ENCODE results near the gene SLC2A6. TPM values are rescaled to one million over a fixed set of nuclear protein-coding genes. Genes with fewer than 3 reads are reported as not detected.

The SLC2A6 gene
- total RNA-seq, 3 donors from 2014 or later, result 1.8 to 2.0 (median 1.8) TPM

DNA sequence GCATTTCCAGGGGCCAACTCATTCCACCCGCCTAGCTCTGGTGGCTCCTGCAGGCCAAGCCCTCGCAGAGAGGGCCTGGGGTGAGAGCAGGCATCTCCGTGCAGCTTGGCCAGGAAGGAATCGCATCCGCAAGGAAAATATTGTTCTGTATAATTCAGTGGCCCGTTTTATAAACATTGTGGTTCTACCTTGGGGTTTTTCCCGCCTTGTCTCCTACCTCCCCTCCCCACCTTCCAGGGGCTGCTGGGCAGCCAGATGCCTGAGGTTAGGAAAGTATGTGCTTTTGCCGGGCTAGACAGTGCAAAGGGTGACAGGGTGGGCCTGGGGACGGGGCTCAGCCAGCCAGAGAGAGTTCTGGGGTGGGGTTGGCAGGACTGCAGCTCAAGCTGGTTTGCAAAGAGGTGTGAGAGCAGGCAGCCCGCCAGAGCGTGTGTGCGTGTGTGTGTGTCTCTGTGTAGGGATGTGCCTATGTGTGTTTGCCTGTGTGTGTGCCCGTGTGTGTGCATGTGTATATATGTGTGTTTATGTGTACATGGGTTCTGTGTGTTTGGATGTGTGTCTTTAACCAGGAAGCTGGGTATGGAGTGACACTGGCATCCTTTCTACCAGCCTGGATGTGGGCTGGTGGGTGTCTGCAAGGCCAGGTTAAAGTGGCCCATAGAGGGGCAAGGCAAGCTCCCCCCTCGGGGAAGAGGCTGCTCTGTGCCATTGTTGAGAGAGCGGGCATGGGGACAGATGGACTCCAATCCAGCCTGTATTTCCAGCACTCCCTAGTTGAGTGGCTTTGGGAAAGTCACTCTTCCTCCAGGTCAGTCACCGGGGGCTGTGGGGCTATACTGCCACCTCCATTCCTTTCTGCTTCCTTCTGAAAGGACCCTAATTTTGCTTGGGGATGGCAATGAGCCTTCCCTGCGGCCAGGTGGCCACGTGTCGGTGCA is 10.6 kb upstream of the SLC2A6 start:
- no peak for TF ChIP-seq POLR2AphosphoS5 (IDR thresholded peaks at IDR 0.05)
- no peak for TF ChIP-seq POLR2A (IDR thresholded peaks at IDR 0.05)
- TF ChIP-seq CTCF (IDR thresholded peaks at IDR 0.05), result no peak
- Histone ChIP-seq H3K9me3 (no peaks in the 10 kb centered on the region), H3K36me3 (no peaks in the 10 kb centered on the region), H3K4me1 (no peaks in the 10 kb centered on the region), H3K27ac (no peak overlapping the region), H3K27me3 (peaks cover 0 to 12% of the 10 kb centered on the region in 2 donors), H3K4me3 (no peak overlapping the region)
- DNase-seq (ENCODE audit: low spot score in 2 of 2), result no peak
- intact Hi-C loops (cut with DNase I; ENCODE audit: low total_unique reads), result loop anchor here (10.0 kb wide), 1 partner anchor 85 kb away; no protein-coding TSS in a partner anchor

DNA sequence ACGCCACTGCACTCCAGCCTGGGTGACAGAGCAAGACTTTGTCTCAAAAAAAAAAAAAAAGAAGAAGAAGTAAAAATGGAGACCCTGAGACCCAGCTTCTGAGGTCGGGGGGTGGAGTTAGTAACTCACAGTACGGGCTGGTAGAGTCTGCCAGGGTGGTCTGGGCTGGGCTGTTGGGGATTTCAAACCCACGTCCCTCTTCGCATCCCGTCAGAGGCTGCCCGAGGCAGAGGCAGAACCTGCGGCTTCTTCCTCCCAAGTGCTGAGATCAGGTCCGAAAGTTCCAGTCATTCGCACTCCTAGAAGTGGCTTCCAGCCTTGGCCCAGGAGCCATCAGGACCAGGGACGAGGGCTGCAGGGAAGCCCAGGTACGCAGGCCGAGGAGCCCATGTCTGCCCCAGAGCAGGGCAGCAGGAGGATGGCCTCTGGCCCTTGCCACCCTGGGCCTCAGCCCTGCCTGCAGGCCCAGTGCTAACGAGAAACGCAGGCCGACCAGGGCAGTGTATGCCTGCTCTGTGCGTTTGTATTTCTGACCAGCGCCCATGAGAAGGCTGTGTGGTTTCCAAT is 9.9 kb upstream of the SLC2A6 start:
- H3K9me3 ChIP-seq, result no peaks in the 10 kb centered on the region
- peaks cover 0 to 12% of the 10 kb centered on the region in 2 donors for H3K27me3 ChIP-seq
- H3K4me3 ChIP-seq, result no peak overlapping the region
- no peak for DNase-seq (ENCODE audit: low spot score in 2 of 2)
- intact Hi-C loops (cut with DNase I; ENCODE audit: low total_unique reads), result loop anchor here (10.0 kb wide), 1 partner anchor 84 kb away; no protein-coding TSS in a partner anchor
- no peaks in the 10 kb centered on the region for H3K36me3 ChIP-seq
- no peaks in the 10 kb centered on the region for H3K4me1 ChIP-seq
- H3K27ac ChIP-seq, result no peak overlapping the region
- TF ChIP-seq POLR2A (IDR thresholded peaks at IDR 0.05) (no peak), POLR2AphosphoS5 (IDR thresholded peaks at IDR 0.05) (no peak), CTCF (IDR thresholded peaks at IDR 0.05) (no peak)

GRCh38 chr9:133487331-133487725 is 8.4 kb upstream of the SLC2A6 start:
- Histone ChIP-seq H3K9me3 (no peaks in the 10 kb centered on the region), H3K27ac (peak overlapping the region in 1 of 2 donors; percentile 55), H3K4me1 (no peaks in the 10 kb centered on the region), H3K36me3 (no peaks in the 10 kb centered on the region), H3K4me3 (no peak overlapping the region), H3K27me3 (peaks cover 0 to 13% of the 10 kb centered on the region in 2 donors)
- intact Hi-C loops (cut with DNase I; ENCODE audit: low total_unique reads), result loop anchor here (10.0 kb wide), 1 partner anchor 83 kb away; no protein-coding TSS in a partner anchor
- DNase-seq (ENCODE audit: low spot score in 2 of 2), result no peak
- TF ChIP-seq POLR2A (IDR thresholded peaks at IDR 0.05) (no peak), CTCF (IDR thresholded peaks at IDR 0.05) (no peak), POLR2AphosphoS5 (IDR thresholded peaks at IDR 0.05) (no peak)

- Histone ChIP-seq H3K27ac (no peak overlapping the region), H3K4me1 (no peaks in the 10 kb centered on the region), H3K9me3 (no peaks in the 10 kb centered on the region), H3K27me3 (peaks cover 0 to 15% of the 10 kb centered on the region in 2 donors), H3K36me3 (no peaks in the 10 kb centered on the region), H3K4me3 (no peak overlapping the region)
- intact Hi-C loops (cut with DNase I; ENCODE audit: low total_unique reads), result loop anchor here (10.0 kb wide), 1 partner anchor 81 kb away; no protein-coding TSS in a partner anchor
- no peak for DNase-seq (ENCODE audit: low spot score in 2 of 2)
- TF ChIP-seq POLR2A (IDR thresholded peaks at IDR 0.05) (no peak), POLR2AphosphoS5 (IDR thresholded peaks at IDR 0.05) (no peak), CTCF (IDR thresholded peaks at IDR 0.05) (no peak)
Observed at GRCh38 chr9:133485531-133486260, 6.8 kb upstream of the SLC2A6 start.

Data from breast epithelium (tissue), 4 donors.